IMR-90 (cell line): ENCODE measurements around the gene HNRNPU. TPM values are rescaled to one million over a fixed set of nuclear protein-coding genes. Genes with fewer than 3 reads are reported as not detected.

ENCODE experiments used
- ATAC-seq: fragments of 200-7000 bp; cut with Tn5 transposase; 2 replicates; pipeline ENCODE4 v1.9.1; 2020; ENCODE audit warnings: low read depth, mild to moderate bottlenecking, moderate library complexity
- BruUV-seq: library from RNA; stranded (reverse); fragments of 400-500 nt; replicated peaks from 2 replicates; lab custom pipeline; 2021; lab: Mats Ljungman, UMichigan
- CTCF ChIA-PET: fragments of 300-600 bp; formaldehyde crosslinking; extraction: SDS; loops from one replicate; lab custom pipeline; 2021; ENCODE audit warnings: antibody characterized with exemption; lab: Yijun Ruan, JAX
- POLR2A ChIA-PET: fragments of 300-600 bp; sonication (Branson Sonifier 250); formaldehyde crosslinking; loops from one replicate; lab custom pipeline; 2022; ENCODE audit warnings: antibody characterized with exemption; ENCODE audit not compliant: unreplicated experiment; lab: Charles Lee
- DNase-seq: peaks from one replicate; pipeline ENCODE4 v3.0.0; 2013
- H2AFZ ChIP-seq: replicated peaks from 2 replicates; pipeline ENCODE3; 2013; ENCODE audit warnings: low read length, mild to moderate bottlenecking; ENCODE audit not compliant: poor library complexity
- H2AK5ac ChIP-seq: 2 replicates; pipeline ENCODE4 v1.6.1; 2013; ENCODE audit warnings: low read depth, low read length, inconsistent platforms
- H2AK9ac ChIP-seq: replicated peaks from 2 replicates; pipeline ENCODE3; 2013; ENCODE audit warnings: mild to moderate bottlenecking, low read depth, low read length, moderate library complexity; ENCODE audit not compliant: poor library complexity
- H2BK120ac ChIP-seq: 2 replicates; pipeline ENCODE4 v1.6.1; 2013; ENCODE audit warnings: low read depth, low read length, inconsistent platforms
- H2BK15ac ChIP-seq: 3 replicates; pipeline ENCODE4 v1.6.1; 2013; ENCODE audit warnings: low read depth, low read length, inconsistent platforms
- H2BK20ac ChIP-seq: 2 replicates; pipeline ENCODE4 v1.6.1; 2013; ENCODE audit warnings: low read depth, mild to moderate bottlenecking, inconsistent platforms, low read length, moderate library complexity
- H2BK5ac ChIP-seq: 2 replicates; pipeline ENCODE4 v1.6.1; 2013; ENCODE audit warnings: mild to moderate bottlenecking, low read depth, low read length, inconsistent platforms; ENCODE audit not compliant: poor library complexity, severe bottlenecking
- H3K14ac ChIP-seq: replicated peaks from 2 replicates; pipeline ENCODE4 v1.6.1; 2013; ENCODE audit warnings: low read depth, low read length, inconsistent platforms
- H3K18ac ChIP-seq: 2 replicates; pipeline ENCODE4 v1.6.1; 2013; ENCODE audit warnings: low read depth, low read length, control low read depth
- H3K23ac ChIP-seq: 2 replicates; pipeline ENCODE4 v1.6.1; 2013; ENCODE audit warnings: low read depth, low read length, inconsistent platforms
- H3K27ac ChIP-seq: 2 replicates; pipeline ENCODE4 v1.5.1; 2013; ENCODE audit warnings: mild to moderate bottlenecking, control low read depth, low read length; ENCODE audit not compliant: insufficient read depth
- H3K27me3 ChIP-seq: 2 replicates; pipeline ENCODE4 v1.6.1; 2013; ENCODE audit warnings: low read length; ENCODE audit not compliant: control insufficient read depth, insufficient read depth
- H3K36me3 ChIP-seq: 2 replicates; pipeline ENCODE4 v1.6.1; 2013; ENCODE audit warnings: low read length, mixed read lengths; ENCODE audit not compliant: control insufficient read depth, insufficient read depth
- H3K4ac ChIP-seq: 2 replicates; pipeline ENCODE4 v1.6.1; 2013; ENCODE audit warnings: low read depth, low read length, inconsistent platforms
- H3K4me1 ChIP-seq: 2 replicates; pipeline ENCODE4 v1.6.1; 2013; ENCODE audit warnings: low read length, mixed read lengths; ENCODE audit not compliant: control insufficient read depth, insufficient read depth
- H3K4me2 ChIP-seq: 2 replicates; pipeline ENCODE4 v1.6.1; 2013; ENCODE audit warnings: low read depth, mild to moderate bottlenecking, control low read depth, low read length, moderate library complexity
- H3K4me3 ChIP-seq: 2 replicates; pipeline ENCODE4 v1.5.1; 2013; ENCODE audit warnings: low read depth, mild to moderate bottlenecking, control low read depth, low read length, moderate library complexity; ENCODE audit not compliant: insufficient read depth
- H3K56ac ChIP-seq: 2 replicates; pipeline ENCODE4 v1.6.1; 2013; ENCODE audit warnings: low read length, inconsistent platforms; ENCODE audit not compliant: insufficient read depth; ENCODE audit errors: extremely low read depth
- H3K79me1 ChIP-seq, 2 experiments: 2 replicates each; pipeline ENCODE4 v1.6.1; 2013; ENCODE audit warnings: low read length in 2 of 2, inconsistent platforms in 1 of 2, low read depth in 1 of 2
- H3K9ac ChIP-seq: 2 replicates; pipeline ENCODE4 v1.6.1; 2013; ENCODE audit warnings: low read depth, low read length, control low read depth
- H3K9me1 ChIP-seq: 2 replicates; pipeline ENCODE4 v1.6.1; 2013; ENCODE audit warnings: low read length, inconsistent platforms; ENCODE audit not compliant: insufficient read depth
- H3K9me3 ChIP-seq: 2 replicates; pipeline ENCODE4 v1.6.1; 2013; ENCODE audit warnings: low read length; ENCODE audit not compliant: control insufficient read depth, insufficient read depth
- H4K20me1 ChIP-seq: 2 replicates; pipeline ENCODE4 v1.6.1; 2013; ENCODE audit warnings: low read length, inconsistent platforms; ENCODE audit not compliant: insufficient read depth
- H4K5ac ChIP-seq: 2 replicates; pipeline ENCODE4 v1.6.1; 2013; ENCODE audit warnings: mild to moderate bottlenecking, low read depth, low read length, control low read depth
- H4K8ac ChIP-seq, 2 experiments: 2 replicates each; pipeline ENCODE4 v1.6.1; 2013; ENCODE audit warnings: low read depth in 2 of 2, low read length in 2 of 2, control low read depth in 1 of 2, inconsistent platforms in 1 of 2
- H4K91ac ChIP-seq: 2 replicates; pipeline ENCODE4 v1.6.1; 2013; ENCODE audit warnings: low read depth, low read length, inconsistent platforms; ENCODE audit not compliant: insufficient read depth
- BHLHE40 ChIP-seq: fragments of 150-350 bp; IDR thresholded peaks from 2 replicates; pipeline ENCODE4 v1.6.1; 2016; ENCODE audit warnings: mild to moderate bottlenecking, low read depth, low read length
- CEBPB ChIP-seq: IDR thresholded peaks from 2 replicates; pipeline ENCODE4 v1.6.1; 2012; ENCODE audit warnings: low read depth, low read length, improper control_type of control experiment
- CHD1 ChIP-seq: IDR thresholded peaks from 2 replicates; pipeline ENCODE4 v1.6.1; 2012; ENCODE audit warnings: low read depth, low read length, improper control_type of control experiment
- CTCF ChIP-seq: conservative IDR thresholded peaks from 2 replicates; pipeline ENCODE4 v1.5.1; 2012; ENCODE audit warnings: mild to moderate bottlenecking, low read depth, low read length, improper control_type of control experiment
- ELK1 ChIP-seq: fragments of 150-350 bp; IDR thresholded peaks from 2 replicates; pipeline ENCODE4 v1.6.1; 2016; ENCODE audit warnings: low read depth, mild to moderate bottlenecking, low read length, moderate library complexity, borderline replicate concordance
- FOS ChIP-seq: fragments of 150-350 bp; IDR thresholded peaks from 2 replicates; pipeline ENCODE4 v1.6.1; 2016; ENCODE audit warnings: low read depth, low read length
- MAFK ChIP-seq: IDR thresholded peaks from 2 replicates; pipeline ENCODE4 v1.6.1; 2012; ENCODE audit warnings: low read depth, low read length, improper control_type of control experiment
- MXI1 ChIP-seq: IDR thresholded peaks from 2 replicates; pipeline ENCODE4 v1.6.1; 2012; ENCODE audit warnings: low read depth, mild to moderate bottlenecking, low read length, moderate library complexity, borderline replicate concordance
- RAD21 ChIP-seq: IDR thresholded peaks from 2 replicates; pipeline ENCODE4 v1.6.1; 2012; ENCODE audit warnings: low read length, improper control_type of control experiment
- RCOR1 ChIP-seq: IDR thresholded peaks from 2 replicates; pipeline ENCODE4 v1.6.1; 2012; ENCODE audit warnings: mild to moderate bottlenecking, low read length, improper control_type of control experiment; ENCODE audit not compliant: insufficient replicate concordance
- RFX5 ChIP-seq: IDR thresholded peaks from 2 replicates; pipeline ENCODE4 v1.8.0; 2012; ENCODE audit warnings: low read depth, mild to moderate bottlenecking, low read length, moderate library complexity
- SMC3 ChIP-seq: fragments of 150-350 bp; IDR thresholded peaks from 2 replicates; pipeline ENCODE4 v1.6.1; 2016; ENCODE audit warnings: low read depth, mild to moderate bottlenecking, antibody characterized with exemption, low read length, moderate library complexity
- WGBS, 2 experiments: methylation state at CpG; one replicate each; pipeline versions ENCODE4 v1.1.5 to v1.1.7; 2013; ENCODE audit warnings: missing lambda C conversion rate in 2 of 2; ENCODE audit not compliant: insufficient read length in 1 of 2; ENCODE audit errors: extremely low coverage in 2 of 2; 5-methylcytosine and 5-hydroxymethylcytosine counted together
- dilution Hi-C: fragments of 300-500 bp; cut with HindIII; formaldehyde crosslinking; loops from one replicate; pipeline ENCODE4 v1.14.3; 2018; ENCODE audit warnings: low sequenced_read_pairs; ENCODE audit not compliant: unreplicated experiment
- in situ Hi-C: fragments of 300-500 bp; cut with MboI; formaldehyde crosslinking; loops from 3 replicates; pipeline ENCODE4 v1.14.3; 2019; ENCODE audit warnings: low sequenced_read_pairs, inconsistent platforms, mixed read lengths
- intact Hi-C: fragments of 100-400 bp; cut with micrococcal nuclease; formaldehyde crosslinking; loops from 2 replicates; pipeline ENCODE4 v1.10.0; 2022
- polyA plus RNA-seq, 3 experiments: library from polyadenylated mRNA; depleted of rRNA; stranded (reverse); fragments of >200 nt; gene quantifications; 2 replicates each; pipeline ENCODE4 v1.2.3, GENCODE V29; 2012; ENCODE audit warnings: low replicate concordance in 1 of 3
- total RNA-seq: library from RNA; depleted of rRNA; stranded (reverse); fragments of >200 nt; gene quantifications from 2 replicates; pipeline ENCODE4 v1.2.3, GENCODE V29; 2012

HNRNPU gene
- total and polyA plus RNA-seq, 2 of the 4 experiments (the other 2 are of a cell fraction) = 151 to 169 TPM

- H3K4me2 ChIP-seq = no peak overlapping the region
- no peak for ATAC-seq
These were observed 12.7 kb downstream of the HNRNPU start for GRCh38 chr1:244851546-244852231.

More at GRCh38 chr1:244851546-244852231, 12.7 kb downstream of the HNRNPU start:
- dilution Hi-C loops (no loop called here), in situ Hi-C loops (no loop called here), intact Hi-C loops (no loop called here)
- Histone ChIP-seq H3K4me1 (no peaks in the 10 kb centered on the region), H4K20me1 (peaks cover 31% of the 10 kb centered on the region; the same call in 1 of the 2 replicates), H3K9me3 (no peaks in the 10 kb centered on the region), H3K79me1 (peaks cover 11 to 36% of the 10 kb centered on the region in 2 experiments; a peak in 3 of 4 replicates), H3K4me3 (no peak overlapping the region), H2BK20ac (no peak overlapping the region), H4K91ac (no peak overlapping the region), H3K27ac (no peak overlapping the region), H2BK5ac (no peak overlapping the region), H3K36me3 (peaks cover 32% of the 10 kb centered on the region), H3K56ac (no peak overlapping the region), H3K23ac (no peak overlapping the region), H4K5ac (no peak overlapping the region; the same call in 1 of the 2 replicates), H2AK9ac (no peak overlapping the region), H2AK5ac (no peak overlapping the region), H2BK120ac (no peak overlapping the region), H2AFZ (no peak overlapping the region), H3K4ac (no peak overlapping the region), H3K27me3 (no peaks in the 10 kb centered on the region), H4K8ac (no peak overlapping the region), H3K9me1 (no peaks in the 10 kb centered on the region), H3K14ac (no peak overlapping the region), H3K9ac (no peak overlapping the region), H2BK15ac (no peak overlapping the region), H3K18ac (no peak overlapping the region)
- DNase-seq = no peak
- TF ChIP-seq CEBPB = no peak
- TF ChIP-seq FOS = no peak
- TF ChIP-seq RCOR1 = no peak
- no peak for TF ChIP-seq CTCF
- no peak for TF ChIP-seq MAFK
- no peak for TF ChIP-seq MXI1
- TF ChIP-seq ELK1 = no peak
- no peak for TF ChIP-seq CHD1
- no peak for TF ChIP-seq RFX5
- no peak for TF ChIP-seq BHLHE40
- no peak for TF ChIP-seq RAD21
- no peak for TF ChIP-seq SMC3
- no TSS peak for BruUV-seq
- ChIA-PET POLR2A (no interaction called here), CTCF (interaction anchor here (1.0 to 1.7 kb wide), 2 partner anchors 11 to 67 kb away, joined by 3 to 6 read pairs; no protein-coding TSS in a partner anchor)
- WGBS, 2 experiments = no CpG with 5 or more reads among the region's 4 CpGs
